ENCODE results near the gene CNTN4. TPM values are rescaled to one million over a fixed set of nuclear protein-coding genes. Genes with fewer than 3 reads are reported as not detected.

Gene CNTN4
- polyA plus RNA-seq, 1 donor (not counting 4 experiments of a cell fraction or from before 2014, with no cell fraction given): not detected

GRCh38 chr3:2244137-2244536 is 145.5 kb downstream of the CNTN4 start:
- Histone ChIP-seq H4K20me1 (ENCODE audit: control insufficient read depth, extremely low read depth, insufficient read depth, low read length) (no peaks in the 10 kb centered on the region), H3K9me1 (ENCODE audit: control insufficient read depth, extremely low read depth, insufficient read depth, low read length) (no peaks in the 10 kb centered on the region), H2AFZ (ENCODE audit: control insufficient read depth, low read length) (no peak overlapping the region), H3K4me2 (ENCODE audit: control insufficient read depth, extremely low read depth, insufficient read depth, low read depth, low read length) (no peak overlapping the region), H3K4me3 (ENCODE audit: control insufficient read depth in 2 of 3, extremely low read depth in 1 of 3, insufficient read depth in 2 of 3, low read depth in 1 of 3, low read length in 3 of 3) (no peak overlapping the region), H3K4me1 (ENCODE audit: control insufficient read depth, extremely low read depth, insufficient read depth, low read length) (no peaks in the 10 kb centered on the region), H3K27me3 (ENCODE audit: control insufficient read depth, extremely low read depth, insufficient read depth, low read length) (no peaks in the 10 kb centered on the region), H3K9me3 (ENCODE audit: control insufficient read depth, low read depth, low read length) (no peaks in the 10 kb centered on the region), H3K36me3 (ENCODE audit: control insufficient read depth in 2 of 2, extremely low read depth in 1 of 2, insufficient read depth in 2 of 2, low read length in 2 of 2) (no peaks in the 10 kb centered on the region), H3K27ac (ENCODE audit: control insufficient read depth, insufficient read depth, low read length) (no peak overlapping the region), H3K79me2 (ENCODE audit: control insufficient read depth, insufficient read depth, low read length) (no peaks in the 10 kb centered on the region), H3K9ac (ENCODE audit: control insufficient read depth, extremely low read depth, insufficient read depth, low read length) (no peak overlapping the region)
- no peak for DNase-seq (ENCODE audit: low read depth, low spot score)
- no peak for FAIRE-seq
- no peak for TF ChIP-seq EZH2 (IDR thresholded peaks at IDR 0.05; ENCODE audit: low read length)
- dilution Hi-C loops (cut with MboI; ENCODE audit: extremely low pct_ligation_motif_present, low sequenced_read_pairs): no loop called here

- H3K36me3 ChIP-seq (ENCODE audit: control insufficient read depth in 2 of 2, extremely low read depth in 1 of 2, insufficient read depth in 2 of 2, low read length in 2 of 2): no peaks in the 10 kb centered on the region
- FAIRE-seq: no peak
- no peak overlapping the region for H3K4me3 ChIP-seq (ENCODE audit: control insufficient read depth in 2 of 3, extremely low read depth in 1 of 3, insufficient read depth in 2 of 3, low read depth in 1 of 3, low read length in 3 of 3)
- no peaks in the 10 kb centered on the region for H3K4me1 ChIP-seq (ENCODE audit: control insufficient read depth, extremely low read depth, insufficient read depth, low read length)
- no peaks in the 10 kb centered on the region for H3K79me2 ChIP-seq (ENCODE audit: control insufficient read depth, insufficient read depth, low read length)
- H4K20me1 ChIP-seq (ENCODE audit: control insufficient read depth, extremely low read depth, insufficient read depth, low read length): no peaks in the 10 kb centered on the region
- dilution Hi-C loops (cut with MboI; ENCODE audit: extremely low pct_ligation_motif_present, low sequenced_read_pairs): no loop called here
- no peak overlapping the region for H3K9ac ChIP-seq (ENCODE audit: control insufficient read depth, extremely low read depth, insufficient read depth, low read length)
- DNase-seq (ENCODE audit: low read depth, low spot score): no peak
- TF ChIP-seq EZH2 (IDR thresholded peaks at IDR 0.05; ENCODE audit: low read length) (no peak), CTCF (optimal IDR thresholded peaks at IDR 0.05 in 1 of 3, IDR thresholded peaks at IDR 0.05 in 1 of 3, conservative IDR thresholded peaks at IDR 0.05 in 1 of 3; ENCODE audit: extremely low read depth in 1 of 3, insufficient read depth in 2 of 3, low read length in 3 of 3) (no peak)
- H3K4me2 ChIP-seq (ENCODE audit: control insufficient read depth, extremely low read depth, insufficient read depth, low read depth, low read length): no peak overlapping the region
- H3K27me3 ChIP-seq (ENCODE audit: control insufficient read depth, extremely low read depth, insufficient read depth, low read length): no peaks in the 10 kb centered on the region
- H3K9me3 ChIP-seq (ENCODE audit: control insufficient read depth, low read depth, low read length): no peaks in the 10 kb centered on the region
- H2AFZ ChIP-seq (ENCODE audit: control insufficient read depth, low read length): no peak overlapping the region
- no peak overlapping the region for H3K27ac ChIP-seq (ENCODE audit: control insufficient read depth, insufficient read depth, low read length)
- H3K9me1 ChIP-seq (ENCODE audit: control insufficient read depth, extremely low read depth, insufficient read depth, low read length): no peaks in the 10 kb centered on the region
Measured at GRCh38 chr3:2246873-2247648, 148.4 kb downstream of the CNTN4 start.

Measured in keratinocyte (primary cell).